ENCODE results near the gene CHID1. TPM values are rescaled to one million over a fixed set of nuclear protein-coding genes. Genes with fewer than 3 reads are reported as not detected.

Gene CHID1
- total RNA-seq, 1 donor from 2014 or later = 69.4 TPM

DNA sequence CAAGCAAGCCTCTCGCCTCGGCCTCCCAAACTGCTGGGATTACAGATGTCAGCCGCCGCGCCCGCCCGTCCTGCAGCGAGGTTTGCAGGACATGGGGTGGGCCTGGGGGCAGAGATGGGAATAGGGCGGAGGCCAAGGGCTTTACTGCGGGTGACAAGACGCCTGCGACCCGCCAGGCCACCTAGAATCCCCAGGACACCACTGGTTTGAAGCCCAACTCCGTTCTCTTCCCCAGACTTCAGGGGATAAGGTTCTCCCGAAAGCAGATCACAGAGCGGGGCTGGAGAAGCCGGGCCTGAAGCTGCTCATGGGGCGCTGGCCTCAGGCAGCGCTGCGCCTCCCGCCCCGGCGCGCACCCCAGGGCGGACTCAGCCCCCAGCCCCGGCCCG, 68.6 kb downstream of the CHID1 start:
- Histone ChIP-seq H3K36me3 (peaks cover 33 to 37% of the 10 kb centered on the region in 2 donors), H3K9me3 (no peaks in the 10 kb centered on the region), H3K4me1 (peaks cover 36 to 41% of the 10 kb centered on the region in 2 donors), H3K27ac (peak overlapping the region; percentile 92 to 95), H3K27me3 (no peaks in the 10 kb centered on the region), H3K4me3 (peak overlapping the region; percentile 94 to 98)
- no peak for DNase-seq (ENCODE audit: low spot score in 2 of 2)
- intact Hi-C loops (cut with DNase I) = loop anchor here (10.0 kb wide), 2 partner anchors 713 to 923 kb away; partner anchors contain the start of gene CTSD
- TF ChIP-seq, protein P1, sequence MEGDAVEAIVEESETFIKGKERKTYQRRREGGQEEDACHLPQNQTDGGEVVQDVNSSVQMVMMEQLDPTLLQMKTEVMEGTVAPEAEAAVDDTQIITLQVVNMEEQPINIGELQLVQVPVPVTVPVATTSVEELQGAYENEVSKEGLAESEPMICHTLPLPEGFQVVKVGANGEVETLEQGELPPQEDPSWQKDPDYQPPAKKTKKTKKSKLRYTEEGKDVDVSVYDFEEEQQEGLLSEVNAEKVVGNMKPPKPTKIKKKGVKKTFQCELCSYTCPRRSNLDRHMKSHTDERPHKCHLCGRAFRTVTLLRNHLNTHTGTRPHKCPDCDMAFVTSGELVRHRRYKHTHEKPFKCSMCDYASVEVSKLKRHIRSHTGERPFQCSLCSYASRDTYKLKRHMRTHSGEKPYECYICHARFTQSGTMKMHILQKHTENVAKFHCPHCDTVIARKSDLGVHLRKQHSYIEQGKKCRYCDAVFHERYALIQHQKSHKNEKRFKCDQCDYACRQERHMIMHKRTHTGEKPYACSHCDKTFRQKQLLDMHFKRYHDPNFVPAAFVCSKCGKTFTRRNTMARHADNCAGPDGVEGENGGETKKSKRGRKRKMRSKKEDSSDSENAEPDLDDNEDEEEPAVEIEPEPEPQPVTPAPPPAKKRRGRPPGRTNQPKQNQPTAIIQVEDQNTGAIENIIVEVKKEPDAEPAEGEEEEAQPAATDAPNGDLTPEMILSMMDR (IDR thresholded peaks at IDR 0.05) = no peak

DNA sequence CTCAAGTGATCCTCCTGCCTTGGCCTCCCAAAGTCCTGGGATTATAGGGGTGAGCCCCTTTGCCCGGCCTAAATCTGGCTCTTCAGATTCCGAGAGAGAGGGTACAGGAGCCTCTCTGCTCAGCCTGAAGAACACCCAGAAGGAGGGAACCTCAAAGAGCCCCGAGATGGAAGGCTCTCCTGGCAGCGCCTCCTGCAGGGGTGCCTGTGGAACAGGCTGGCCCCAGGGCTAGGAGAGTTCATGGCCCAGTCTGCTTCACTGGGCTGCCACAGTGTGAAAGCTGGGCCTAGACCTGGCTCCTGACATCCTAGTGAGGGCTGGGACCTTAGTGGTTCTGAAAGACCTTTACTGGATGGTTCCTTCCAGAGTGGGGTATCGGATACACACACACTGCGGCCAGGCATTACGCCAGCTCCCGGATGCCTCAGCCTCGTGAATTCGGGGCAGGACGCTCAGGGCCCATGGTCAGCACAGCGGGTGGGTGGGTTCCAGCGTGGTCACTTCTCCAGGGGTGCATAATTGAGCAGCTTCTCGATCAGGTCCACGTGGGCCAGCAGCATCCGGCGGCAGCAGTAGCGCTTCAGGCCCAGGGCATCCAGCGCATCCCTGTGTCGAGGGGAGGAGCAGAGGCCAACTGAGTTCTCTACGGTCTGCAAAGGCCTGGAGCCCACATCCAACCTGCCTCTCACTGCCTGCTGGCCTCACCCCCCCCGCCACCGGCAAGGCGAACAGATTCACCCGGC, 70.6 kb downstream of the CHID1 start:
- peak overlapping the region in 1 of 2 donors; percentile 94 for H3K4me3 ChIP-seq
- no peak for DNase-seq (ENCODE audit: low spot score in 2 of 2)
- no peaks in the 10 kb centered on the region for H3K27me3 ChIP-seq
- intact Hi-C loops (cut with DNase I) = loop anchor here (10.0 kb wide), 2 partner anchors 715 to 925 kb away; partner anchors contain the start of gene CTSD
- H3K9me3 ChIP-seq = no peaks in the 10 kb centered on the region
- TF ChIP-seq, protein P1 (IDR thresholded peaks at IDR 0.05) = no peak
- peaks cover 27 to 39% of the 10 kb centered on the region in 2 donors for H3K4me1 ChIP-seq
- H3K36me3 ChIP-seq = peaks cover 43 to 49% of the 10 kb centered on the region in 2 donors
- no peak overlapping the region for H3K27ac ChIP-seq

DNA sequence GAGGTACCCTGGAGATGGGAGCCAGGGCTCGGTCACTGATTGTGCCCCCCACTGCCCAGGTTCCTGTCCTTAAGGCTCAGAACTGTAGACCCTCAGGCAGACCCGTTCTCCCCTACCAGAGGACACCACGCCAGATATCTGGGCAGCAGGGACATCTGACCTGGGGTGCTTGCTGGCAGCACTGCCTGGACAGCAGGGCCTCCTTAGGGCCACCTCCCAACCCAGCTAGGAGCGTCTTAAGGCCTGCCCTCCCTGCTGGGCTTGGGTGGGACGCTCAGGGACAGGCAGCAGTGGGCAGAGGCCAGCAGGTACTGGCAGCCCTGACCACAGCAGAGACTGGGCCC, 71.4 kb downstream of the CHID1 start:
- Histone ChIP-seq H3K4me3 (no peak overlapping the region), H3K9me3 (no peaks in the 10 kb centered on the region), H3K27ac (peak overlapping the region in 1 of 2 donors; percentile 25), H3K36me3 (peaks cover 43 to 49% of the 10 kb centered on the region in 2 donors), H3K27me3 (no peaks in the 10 kb centered on the region), H3K4me1 (peaks cover 22 to 41% of the 10 kb centered on the region in 2 donors)
- DNase-seq (ENCODE audit: low spot score in 2 of 2) = no peak
- intact Hi-C loops (cut with DNase I) = no loop called here
- TF ChIP-seq, protein P1 (IDR thresholded peaks at IDR 0.05) = no peak

DNA sequence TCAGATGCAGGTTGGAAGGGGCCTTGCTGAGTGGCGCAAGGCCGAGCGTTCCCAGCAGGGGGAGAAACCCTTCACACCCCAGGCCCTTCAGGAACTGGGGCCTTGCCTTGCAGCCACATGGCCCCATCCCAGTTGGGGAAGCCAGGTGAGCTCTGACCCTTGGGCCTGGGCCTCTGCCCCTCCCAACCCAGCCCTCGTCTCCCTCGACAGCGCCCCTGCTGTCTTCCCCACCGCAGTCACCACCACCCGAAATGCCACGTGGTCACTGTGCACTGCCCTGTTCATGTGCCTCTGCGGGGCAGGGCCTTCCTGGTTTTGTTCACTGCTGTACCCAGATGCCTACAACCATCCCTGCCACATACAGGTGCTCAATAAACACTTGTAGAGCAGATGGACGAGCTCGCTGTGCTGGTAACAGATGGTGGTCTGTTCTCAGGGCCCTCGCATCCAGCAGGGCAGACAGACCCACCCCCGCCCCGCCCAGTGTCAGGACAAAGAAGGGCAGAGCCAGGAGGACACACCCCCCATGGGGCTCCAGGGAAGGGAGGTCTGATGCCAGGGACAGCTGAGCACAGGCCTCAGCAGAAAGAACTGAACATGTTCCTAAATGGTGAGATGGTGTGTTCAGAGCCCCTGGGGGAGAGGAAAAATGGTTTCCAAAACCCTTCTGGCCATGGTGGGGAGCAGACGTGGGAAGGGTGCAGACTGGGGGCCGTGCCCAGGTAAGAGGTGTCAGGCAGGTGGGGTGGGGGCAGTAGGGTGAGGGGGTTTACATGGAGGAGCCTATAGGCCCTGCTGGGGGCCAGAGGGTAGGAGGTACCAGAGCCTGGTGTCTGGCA, 72.0 kb downstream of the CHID1 start:
- H3K36me3 ChIP-seq = peaks cover 43 to 49% of the 10 kb centered on the region in 2 donors
- DNase-seq (ENCODE audit: low spot score in 2 of 2) = no peak
- no peaks in the 10 kb centered on the region for H3K9me3 ChIP-seq
- no peaks in the 10 kb centered on the region for H3K27me3 ChIP-seq
- TF ChIP-seq, protein P1 (IDR thresholded peaks at IDR 0.05) = peak in 1 of 3 experiments; percentile 16
- peak overlapping the region in 1 of 2 donors; percentile 25 for H3K27ac ChIP-seq
- peaks cover 16 to 45% of the 10 kb centered on the region in 2 donors for H3K4me1 ChIP-seq
- no peak overlapping the region for H3K4me3 ChIP-seq
- intact Hi-C loops (cut with DNase I) = no loop called here

DNA sequence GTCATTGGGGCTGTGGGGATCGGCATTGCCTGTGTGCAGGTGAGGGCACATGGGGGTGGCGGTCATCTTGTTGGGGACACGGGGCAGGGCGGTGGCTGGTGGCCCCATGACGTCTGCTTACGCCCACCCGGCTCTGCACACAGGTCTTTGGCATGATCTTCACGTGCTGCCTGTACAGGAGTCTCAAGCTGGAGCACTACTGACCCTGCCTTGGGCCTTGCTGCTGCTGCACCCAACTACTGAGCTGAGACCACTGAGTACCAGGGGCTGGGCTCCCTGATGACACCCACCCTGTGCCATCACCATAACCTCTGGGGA, 72.7 kb downstream of the CHID1 start:
- no peak for DNase-seq (ENCODE audit: low spot score in 2 of 2)
- Histone ChIP-seq H3K9me3 (no peaks in the 10 kb centered on the region), H3K4me3 (no peak overlapping the region), H3K27me3 (no peaks in the 10 kb centered on the region), H3K27ac (peak overlapping the region in 1 of 2 donors; percentile 14), H3K36me3 (peaks cover 43 to 49% of the 10 kb centered on the region in 2 donors), H3K4me1 (peaks cover 10 to 39% of the 10 kb centered on the region in 2 donors)
- TF ChIP-seq, protein P1 (IDR thresholded peaks at IDR 0.05) = no peak
- intact Hi-C loops (cut with DNase I) = no loop called here

All from ascending aorta (tissue), 2 donors.